GM12875 (cell line): ENCODE results near the gene PSMB5.

Source experiments
- H3K4me3 ChIP-seq: one replicate; pipeline ENCODE4 v1.5.1; 2011; ENCODE audit warnings: low read depth, low read length, control low read depth
- TF ChIP-seq, protein P1 (sequence below): IDR thresholded peaks from 2 replicates; pipeline ENCODE4 v1.5.1; 2011; ENCODE audit warnings: low read depth, mild to moderate bottlenecking, control low read depth, inconsistent platforms, low read length, moderate library complexity, borderline replicate concordance; ENCODE audit not compliant: insufficient read depth

Gene PSMB5

DNA sequence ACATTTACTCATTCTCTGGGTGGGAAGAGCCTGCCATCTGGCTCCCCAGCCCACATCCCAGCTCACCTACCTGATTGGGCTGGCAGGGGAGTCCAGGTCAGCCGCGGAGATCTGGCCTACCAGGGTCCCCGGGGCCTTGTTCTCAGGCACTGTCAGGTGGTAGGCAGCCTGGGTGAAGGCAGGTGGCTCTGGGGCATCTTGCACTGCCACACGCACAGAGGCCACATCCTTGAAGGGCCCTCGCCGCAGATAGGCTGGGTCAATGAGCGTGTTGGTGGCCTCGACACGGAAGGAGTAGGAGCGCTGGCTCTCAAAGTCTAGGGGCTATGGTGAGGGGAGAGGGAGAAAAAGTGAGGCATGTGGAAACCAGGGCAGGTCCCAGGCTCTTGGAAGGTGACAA is 18.7 kb upstream of the PSMB5 start:
- TF ChIP-seq, protein P1, sequence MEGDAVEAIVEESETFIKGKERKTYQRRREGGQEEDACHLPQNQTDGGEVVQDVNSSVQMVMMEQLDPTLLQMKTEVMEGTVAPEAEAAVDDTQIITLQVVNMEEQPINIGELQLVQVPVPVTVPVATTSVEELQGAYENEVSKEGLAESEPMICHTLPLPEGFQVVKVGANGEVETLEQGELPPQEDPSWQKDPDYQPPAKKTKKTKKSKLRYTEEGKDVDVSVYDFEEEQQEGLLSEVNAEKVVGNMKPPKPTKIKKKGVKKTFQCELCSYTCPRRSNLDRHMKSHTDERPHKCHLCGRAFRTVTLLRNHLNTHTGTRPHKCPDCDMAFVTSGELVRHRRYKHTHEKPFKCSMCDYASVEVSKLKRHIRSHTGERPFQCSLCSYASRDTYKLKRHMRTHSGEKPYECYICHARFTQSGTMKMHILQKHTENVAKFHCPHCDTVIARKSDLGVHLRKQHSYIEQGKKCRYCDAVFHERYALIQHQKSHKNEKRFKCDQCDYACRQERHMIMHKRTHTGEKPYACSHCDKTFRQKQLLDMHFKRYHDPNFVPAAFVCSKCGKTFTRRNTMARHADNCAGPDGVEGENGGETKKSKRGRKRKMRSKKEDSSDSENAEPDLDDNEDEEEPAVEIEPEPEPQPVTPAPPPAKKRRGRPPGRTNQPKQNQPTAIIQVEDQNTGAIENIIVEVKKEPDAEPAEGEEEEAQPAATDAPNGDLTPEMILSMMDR = no peak
- no peak overlapping the region for H3K4me3 ChIP-seq

DNA sequence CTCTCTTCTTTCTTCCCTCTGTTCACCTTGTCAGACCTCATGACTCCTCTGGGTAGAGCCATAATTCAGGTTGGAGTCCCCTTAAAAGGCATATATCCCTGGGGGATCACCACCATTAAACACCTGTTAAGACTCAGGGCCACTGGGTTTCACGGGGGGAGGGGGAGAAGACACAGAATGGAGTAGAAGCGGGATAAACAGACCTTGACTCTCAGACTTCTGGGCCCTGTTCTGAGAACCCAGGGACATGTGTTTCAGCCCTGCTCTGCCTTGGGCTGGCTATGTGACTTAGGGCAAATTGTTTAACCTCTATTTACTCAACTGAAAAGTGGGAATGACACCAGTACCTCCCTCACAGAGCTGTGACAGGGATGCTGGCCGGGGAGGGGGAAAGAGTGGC is 18.0 kb upstream of the PSMB5 start:
- H3K4me3 ChIP-seq = no peak overlapping the region
- TF ChIP-seq, protein P1 = no peak

DNA sequence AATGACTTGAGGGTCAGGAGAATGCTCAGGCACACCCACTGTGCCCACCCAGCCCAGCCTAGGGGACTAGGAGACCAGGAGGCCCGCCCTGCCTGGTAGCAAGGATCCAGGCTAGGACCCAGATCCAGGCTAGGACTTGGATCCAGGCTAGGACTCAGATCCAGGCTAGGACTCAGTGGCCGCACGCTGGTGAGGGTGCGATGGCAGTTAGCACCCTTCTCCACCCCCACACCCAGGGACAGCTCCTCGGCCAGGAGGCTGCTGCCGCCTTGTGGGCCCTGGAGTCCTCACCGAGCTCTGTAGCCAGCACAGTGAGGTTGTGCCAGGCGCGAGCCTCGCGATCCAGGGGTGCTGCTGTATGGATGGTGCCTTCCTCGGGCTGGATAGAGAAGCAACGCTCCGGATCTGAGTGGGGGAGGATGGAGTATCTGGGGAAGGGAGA is 17.5 kb upstream of the PSMB5 start:
- TF ChIP-seq, protein P1 = no peak

DNA sequence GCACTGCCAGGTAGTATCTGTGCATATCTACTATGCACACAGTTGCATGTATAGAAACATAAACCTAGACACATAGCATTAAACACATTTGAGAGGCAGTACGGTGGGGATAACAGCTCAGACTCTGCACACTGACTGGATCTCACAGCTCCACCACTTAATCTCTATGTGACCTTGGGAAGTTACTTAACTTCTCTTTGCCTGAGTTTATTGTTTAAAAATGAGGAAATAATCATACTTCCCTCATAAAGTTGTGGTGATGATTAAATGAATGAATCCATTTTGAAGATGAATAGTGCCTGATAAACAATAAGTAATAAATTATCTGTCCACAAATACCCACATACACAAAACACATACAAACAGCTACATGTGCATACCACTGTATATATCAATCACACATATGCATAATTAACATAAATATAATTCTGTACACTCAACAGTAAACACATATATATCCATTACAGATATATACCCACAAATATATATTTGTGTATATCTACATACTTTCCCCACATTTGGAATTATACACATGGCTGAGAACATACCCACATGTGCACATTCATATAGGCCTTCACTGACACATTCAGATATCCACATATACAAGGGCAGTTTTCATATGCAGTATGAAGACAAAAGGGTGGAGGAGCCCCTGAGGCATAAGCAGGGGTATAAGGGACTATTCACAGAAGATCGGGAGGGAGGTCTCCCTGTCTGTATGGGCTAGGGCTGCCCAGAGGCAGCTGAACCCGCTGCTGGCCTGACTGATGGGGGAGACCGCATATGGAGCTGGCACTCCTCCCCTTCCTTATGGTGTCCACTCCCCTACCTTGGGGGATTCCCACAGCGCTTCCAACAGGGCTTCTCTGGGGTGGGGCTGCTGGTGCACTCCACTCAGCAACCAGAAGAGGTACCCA is 16.7 kb upstream of the PSMB5 start:
- H3K4me3 ChIP-seq = no peak overlapping the region
- TF ChIP-seq, protein P1 = no peak

More for the DNA sequence above, 17.5 kb upstream of the PSMB5 start:
- H3K4me3 ChIP-seq = no peak overlapping the region

DNA sequence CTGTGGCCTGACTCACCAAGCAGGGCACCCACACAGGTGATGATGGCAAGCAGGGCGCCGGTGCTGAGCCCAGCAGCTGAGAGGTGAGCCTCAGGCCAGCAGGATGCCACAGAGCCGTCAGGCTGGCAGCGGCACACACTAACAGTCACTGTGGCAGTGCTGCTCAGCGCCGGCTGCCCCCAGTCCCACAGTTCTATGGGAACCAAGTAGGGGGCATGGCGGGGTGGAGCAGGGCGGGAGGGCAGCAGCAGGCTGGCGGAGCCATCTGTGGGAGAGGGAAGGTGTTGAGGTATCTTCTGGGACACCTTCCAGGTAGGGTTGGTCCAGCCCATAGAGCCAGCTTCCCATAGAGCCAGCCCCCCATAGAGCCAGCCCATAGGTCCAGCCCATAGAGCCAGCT is 14.3 kb upstream of the PSMB5 start:
- H3K4me3 ChIP-seq = no peak overlapping the region
- TF ChIP-seq, protein P1 = no peak

DNA sequence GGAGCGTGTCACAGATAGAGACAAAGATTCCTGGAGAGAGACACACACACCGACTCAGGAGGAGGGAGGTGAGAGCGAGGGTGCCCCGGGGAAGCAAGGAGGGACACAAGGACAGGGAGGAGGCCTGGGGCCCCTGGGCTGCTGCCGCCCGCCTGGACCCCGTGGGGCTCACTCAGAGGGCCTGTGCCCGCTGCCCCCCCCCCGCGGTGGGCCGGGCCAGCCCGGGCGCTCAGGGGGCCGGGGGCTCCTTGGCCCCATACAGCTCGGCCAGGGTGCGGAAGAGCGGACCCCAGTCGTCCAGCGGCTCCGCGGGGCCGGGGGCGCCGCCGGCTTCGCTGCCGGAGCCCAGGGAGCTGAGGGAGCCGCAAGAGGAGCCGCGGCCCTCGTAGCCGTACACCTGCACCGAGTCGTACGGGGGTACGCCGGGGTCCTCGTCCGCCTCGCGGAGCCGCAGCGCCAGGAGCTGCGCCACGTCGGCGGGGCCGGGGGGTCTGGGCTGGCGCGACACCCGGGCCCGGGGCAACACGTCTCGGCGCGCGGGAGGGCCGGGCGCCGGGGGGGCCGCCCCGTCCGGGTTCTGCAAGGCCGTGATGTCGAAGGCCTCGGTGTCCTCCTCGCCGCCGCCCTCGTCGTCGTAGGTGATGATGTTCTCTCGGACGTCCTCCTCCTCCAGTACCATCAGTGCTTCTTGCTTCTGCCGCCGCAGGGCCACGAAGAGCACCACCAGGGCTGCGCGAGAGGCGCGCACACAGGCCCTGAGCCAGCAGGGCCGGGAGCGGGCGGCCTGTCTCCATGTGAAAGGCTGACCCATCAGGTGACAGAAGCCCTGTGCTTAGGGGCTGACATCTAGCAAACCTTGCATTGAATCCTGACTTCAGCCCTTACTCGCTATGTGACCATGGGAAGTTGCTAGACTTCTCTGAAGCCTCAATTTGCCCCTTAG is 13.3 kb upstream of the PSMB5 start:
- TF ChIP-seq, protein P1 = no peak
- H3K4me3 ChIP-seq = no peak overlapping the region
